GM19193 (cell line): ENCODE results near the gene CPN2.

Experiments
- POLR2A ChIP-seq: IDR thresholded peaks from 4 replicates; pipeline ENCODE4 v1.6.1; 2011; ENCODE audit not compliant: insufficient read depth, insufficient read length; ENCODE audit errors: extremely low read depth

Gene CPN2

DNA sequence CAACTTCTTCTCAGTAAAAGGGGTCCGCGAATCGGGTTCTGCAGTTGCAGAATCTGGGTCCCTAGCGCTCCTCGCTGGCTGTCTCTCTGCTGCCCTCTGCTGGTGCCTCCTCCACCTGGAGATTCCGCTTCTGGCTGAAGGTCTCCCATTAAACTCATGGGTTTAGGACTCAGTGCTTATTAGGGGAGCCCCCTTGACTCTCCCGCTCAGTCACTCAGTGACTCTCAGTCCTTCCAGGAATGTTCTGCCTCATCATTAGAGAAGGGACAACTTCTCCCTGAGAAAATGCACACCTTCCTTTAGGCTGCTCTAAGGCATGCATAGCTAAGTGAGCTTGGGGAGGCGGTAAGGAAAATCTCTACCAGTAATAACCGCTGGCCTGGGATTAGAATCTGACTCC lies 7.1 kb downstream of the CPN2 start:
- TF ChIP-seq POLR2A: no peak

GRCh38 chr3:194343561-194343893 lies 7.6 kb downstream of the CPN2 start:
- TF ChIP-seq POLR2A: no peak

DNA sequence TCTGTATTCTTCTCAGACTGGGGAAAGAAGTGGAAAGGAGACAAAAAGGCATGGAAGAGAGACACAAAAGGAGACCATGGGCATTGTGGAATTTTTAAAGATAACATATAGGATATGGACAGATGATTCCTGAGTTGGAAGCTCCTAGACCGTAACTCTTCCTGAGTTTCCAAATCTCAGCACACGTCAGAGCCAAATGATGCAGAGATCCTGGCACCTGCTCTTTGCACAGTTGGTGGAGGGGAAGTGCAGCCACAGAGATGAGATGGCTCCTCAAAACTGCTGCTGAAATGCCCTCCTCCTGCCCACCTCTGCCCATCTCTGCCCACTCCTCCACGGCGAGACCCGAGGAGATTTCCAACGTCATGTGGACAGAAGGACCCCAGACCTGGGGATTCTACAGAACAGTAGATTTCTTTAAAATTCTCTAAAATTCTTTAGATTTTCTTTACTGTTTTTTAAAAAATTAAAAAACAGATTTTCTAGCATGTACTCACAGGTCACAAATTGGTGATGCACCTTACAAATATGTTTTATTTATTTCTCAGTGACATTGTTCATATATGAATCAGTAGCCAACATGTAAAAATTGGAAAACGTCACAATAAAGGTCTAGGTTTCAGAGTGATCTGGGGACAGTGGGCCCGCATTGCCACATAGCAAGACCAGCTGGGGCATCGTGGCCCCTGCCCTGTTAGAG lies 8.1 kb downstream of the CPN2 start:
- no peak for TF ChIP-seq POLR2A

GRCh38 chr3:194340757-194341400 lies 10.2 kb downstream of the CPN2 start:
- no peak for TF ChIP-seq POLR2A

GRCh38 chr3:194339840-194340239 lies 11.3 kb downstream of the CPN2 start:
- TF ChIP-seq POLR2A: no peak

DNA sequence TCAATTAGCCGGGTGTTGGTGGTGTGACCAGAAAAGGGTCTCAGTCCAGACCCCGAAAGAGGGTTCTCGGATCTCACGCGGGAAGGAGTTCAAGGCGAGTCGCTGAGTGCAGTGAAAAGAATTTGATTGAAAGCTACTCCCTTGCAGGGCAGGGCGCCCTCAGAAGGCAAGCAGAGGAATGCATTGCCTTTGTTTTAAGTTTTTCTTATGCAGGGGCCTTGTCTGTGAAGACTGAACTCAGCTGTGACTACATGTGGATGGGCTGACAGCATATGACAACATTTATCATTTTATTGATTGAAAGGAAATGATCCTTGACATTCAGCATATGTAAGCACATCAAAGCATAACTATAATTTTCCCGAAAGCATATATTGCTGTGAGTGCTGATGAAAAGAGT lies 11.8 kb downstream of the CPN2 start:
- TF ChIP-seq POLR2A: no peak

DNA sequence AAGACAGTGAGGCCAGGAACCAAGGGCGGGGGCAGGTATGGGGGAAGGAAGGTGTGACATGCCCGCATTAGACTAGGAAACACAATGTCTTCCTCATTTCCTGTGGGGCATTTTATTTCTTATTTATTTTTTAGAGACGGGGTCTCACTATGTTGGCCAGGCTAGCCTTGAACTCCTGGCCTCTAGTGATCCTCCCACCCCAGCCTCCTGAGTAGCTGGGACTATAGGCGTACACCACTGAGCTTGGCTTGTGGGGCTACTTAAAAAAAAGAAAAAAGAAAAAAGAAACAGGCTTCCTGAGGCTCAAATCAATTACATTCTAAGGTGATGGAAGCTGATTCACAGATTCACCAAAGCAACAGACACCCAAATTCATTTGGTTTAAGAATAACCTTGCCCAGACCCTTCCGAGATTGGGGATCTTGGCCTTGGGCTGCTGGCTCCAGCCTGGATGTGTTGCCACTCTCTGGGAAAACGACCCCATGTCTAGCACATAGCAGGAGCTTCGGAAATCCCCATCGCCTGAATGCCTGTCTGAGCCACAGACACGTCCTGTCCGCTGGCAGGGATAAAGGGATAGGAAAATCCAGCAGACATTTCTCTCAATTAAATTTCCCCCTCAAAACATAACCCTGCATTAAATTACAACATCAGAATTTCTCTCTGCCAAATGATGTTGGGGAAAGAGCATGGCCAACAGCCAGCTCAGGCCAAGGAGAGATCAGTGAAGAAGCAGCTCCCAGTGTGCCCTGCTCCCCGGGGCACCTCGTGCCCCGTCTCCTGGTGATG lies 13.0 kb downstream of the CPN2 start:
- no peak for TF ChIP-seq POLR2A

DNA sequence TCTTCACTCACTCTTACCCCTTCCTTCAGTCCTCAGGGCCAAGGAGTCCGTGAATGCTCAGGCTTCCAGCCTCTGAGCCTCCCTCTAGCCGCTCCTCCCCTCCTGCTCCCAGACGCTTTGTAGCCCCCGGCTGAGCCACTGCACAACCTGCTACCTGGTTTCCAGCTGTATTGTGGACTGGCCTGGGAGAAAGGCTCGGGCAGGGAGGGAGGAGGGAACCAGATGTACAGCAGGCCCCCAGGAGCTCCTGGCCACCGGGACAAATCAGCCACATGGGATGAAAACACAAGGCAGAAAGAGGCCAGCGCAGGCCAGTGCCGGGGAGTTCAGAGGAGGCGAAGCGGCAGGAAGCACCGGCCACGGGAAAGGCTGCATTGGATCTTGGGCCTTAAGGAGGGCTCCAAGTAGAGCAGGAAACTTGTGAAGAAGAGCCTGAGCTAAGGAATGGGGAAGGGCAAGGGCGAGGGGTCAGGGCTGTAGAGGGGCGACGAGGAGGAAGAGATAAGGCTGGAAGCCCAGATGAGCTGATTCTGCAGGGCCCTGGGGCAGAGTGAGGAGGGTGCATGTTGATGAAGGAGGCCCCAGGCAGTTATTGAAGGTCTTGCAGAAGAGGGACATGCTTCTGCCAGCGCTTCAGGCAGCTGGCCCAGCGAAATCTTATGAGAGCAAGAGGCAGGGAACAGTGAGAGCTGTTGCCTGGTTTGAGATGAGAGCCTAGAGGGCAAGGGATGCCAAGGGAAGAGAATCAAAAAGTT lies 14.3 kb downstream of the CPN2 start:
- TF ChIP-seq POLR2A: no peak

DNA sequence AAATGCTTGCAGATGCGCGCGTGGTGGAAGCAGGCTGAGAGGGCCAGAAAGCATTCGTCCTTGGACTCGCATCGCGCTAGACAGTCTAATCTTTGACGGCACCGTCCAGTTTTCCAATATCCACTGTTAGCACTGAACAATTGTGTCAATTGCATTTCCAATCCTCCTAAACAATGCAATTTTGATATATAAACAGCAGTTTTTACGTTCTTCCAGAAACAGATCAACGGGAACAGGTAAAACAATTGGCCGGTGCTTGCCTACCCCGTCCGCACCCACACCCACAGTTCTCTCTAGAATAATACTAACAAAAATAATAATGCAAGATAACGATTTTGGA lies 17.2 kb downstream of the CPN2 start:
- no peak for TF ChIP-seq POLR2A

- TF ChIP-seq POLR2A: no peak
These were observed 17.7 kb downstream of the CPN2 start for GRCh38 chr3:194333212-194333980.

DNA sequence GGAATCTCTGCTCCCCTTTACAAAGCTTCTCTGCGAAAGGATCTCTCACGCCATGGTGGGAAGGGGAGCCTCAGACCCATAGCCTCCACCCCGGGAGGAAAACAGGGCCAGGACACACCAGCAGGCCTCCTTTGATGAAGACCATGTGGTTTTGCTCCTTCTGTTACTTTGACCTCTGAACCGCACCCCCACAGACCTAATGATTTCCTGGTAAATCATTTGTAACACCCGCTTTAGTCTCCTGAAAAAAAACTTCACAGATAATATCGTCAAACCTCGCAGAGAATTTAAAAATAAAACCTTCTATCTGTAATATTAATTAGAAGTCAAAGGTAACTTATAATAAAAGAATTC lies 18.3 kb downstream of the CPN2 start:
- TF ChIP-seq POLR2A: no peak

DNA sequence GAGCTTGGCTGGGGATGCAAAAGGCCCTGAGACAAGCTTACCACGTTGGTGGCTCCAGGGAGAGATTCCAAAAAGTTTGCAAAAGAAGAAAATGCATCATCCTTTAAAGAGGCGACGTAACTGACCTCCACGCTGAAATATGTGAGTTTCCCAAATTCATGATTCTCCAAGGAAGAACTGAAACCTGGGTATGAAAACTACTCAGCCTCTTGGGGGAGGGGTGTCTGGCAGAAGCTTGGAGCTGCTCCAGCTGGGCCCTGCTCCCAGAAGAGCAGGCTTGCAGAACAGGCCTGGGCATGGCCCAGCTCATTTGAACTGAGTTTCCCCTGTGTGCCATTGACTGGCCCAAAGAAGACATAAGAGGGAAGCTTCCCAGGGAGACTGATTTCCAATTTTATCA lies 20.5 kb downstream of the CPN2 start:
- no peak for TF ChIP-seq POLR2A

- TF ChIP-seq POLR2A: no peak
These were observed 21.0 kb downstream of the CPN2 start for GRCh38 chr3:194330160-194330559.

GRCh38 chr3:194329583-194329965 lies 21.6 kb downstream of the CPN2 start:
- TF ChIP-seq POLR2A: no peak

DNA sequence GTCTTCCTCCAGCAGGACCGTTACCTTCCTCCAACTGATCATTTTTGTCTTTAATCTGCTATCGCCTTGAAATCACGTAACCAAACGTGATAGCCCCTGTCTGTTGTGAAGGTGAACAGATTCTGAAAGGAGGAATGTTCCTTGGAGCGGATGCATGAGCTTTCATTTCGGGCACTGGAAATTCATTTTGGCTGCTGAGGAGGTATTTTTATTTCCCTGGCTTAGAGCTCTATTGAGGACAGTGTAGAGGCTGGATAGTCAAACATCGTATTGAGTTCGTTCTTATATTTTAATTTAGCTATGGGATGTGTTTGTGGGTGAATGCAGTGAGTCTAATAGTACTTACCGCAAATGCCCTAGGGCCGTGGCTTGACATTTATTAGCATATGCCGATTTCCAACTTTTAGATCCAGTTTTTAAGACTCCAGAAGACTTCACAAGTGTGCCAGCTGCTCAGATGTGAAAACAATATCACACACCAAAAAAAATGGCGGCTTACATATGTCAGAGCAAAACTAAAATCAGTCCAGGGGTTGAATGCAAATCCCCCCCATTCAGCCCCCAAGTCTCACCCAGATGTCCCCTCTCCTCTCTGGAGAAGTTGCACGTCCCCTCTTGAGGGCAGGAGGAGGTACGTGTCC lies 22.1 kb downstream of the CPN2 start:
- no peak for TF ChIP-seq POLR2A

- no peak for TF ChIP-seq POLR2A
These were observed 23.0 kb downstream of the CPN2 start for GRCh38 chr3:194328053-194328657.
